VCaP (cell line): ENCODE measurements around the gene UBE4A.

Experiments
- H3K27ac ChIP-seq: fragments of 450-650 bp; 2 replicates; pipeline ENCODE4 v1.5.1; 2017
- TF ChIP-seq, protein P1 (sequence below): fragments of 450-650 bp; conservative IDR thresholded peaks from 2 replicates; pipeline ENCODE4 v1.5.1; 2017; ENCODE audit warnings: mild to moderate bottlenecking, moderate library complexity

The UBE4A gene

DNA sequence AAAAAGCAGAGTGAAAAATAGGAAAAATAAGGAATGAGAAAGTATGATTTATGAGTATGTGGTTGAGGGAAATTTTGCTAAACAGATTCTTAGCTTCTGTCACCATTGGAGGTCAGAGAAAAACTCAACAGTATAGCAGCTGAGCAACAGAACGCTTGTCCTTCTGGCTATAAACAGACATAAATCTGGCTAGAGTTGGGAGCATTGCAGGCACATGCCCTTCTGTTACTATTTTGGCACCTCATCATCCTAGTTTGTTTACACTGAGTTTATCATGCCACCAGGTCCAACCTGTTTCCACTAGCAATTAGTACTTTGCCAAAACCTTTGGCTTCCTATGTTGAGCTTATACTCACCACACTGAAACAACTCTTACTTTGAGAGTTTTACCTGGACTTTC, 6.9 kb downstream of the UBE4A start:
- H3K27ac ChIP-seq = peak overlapping the region; percentile 70
- TF ChIP-seq, protein P1, sequence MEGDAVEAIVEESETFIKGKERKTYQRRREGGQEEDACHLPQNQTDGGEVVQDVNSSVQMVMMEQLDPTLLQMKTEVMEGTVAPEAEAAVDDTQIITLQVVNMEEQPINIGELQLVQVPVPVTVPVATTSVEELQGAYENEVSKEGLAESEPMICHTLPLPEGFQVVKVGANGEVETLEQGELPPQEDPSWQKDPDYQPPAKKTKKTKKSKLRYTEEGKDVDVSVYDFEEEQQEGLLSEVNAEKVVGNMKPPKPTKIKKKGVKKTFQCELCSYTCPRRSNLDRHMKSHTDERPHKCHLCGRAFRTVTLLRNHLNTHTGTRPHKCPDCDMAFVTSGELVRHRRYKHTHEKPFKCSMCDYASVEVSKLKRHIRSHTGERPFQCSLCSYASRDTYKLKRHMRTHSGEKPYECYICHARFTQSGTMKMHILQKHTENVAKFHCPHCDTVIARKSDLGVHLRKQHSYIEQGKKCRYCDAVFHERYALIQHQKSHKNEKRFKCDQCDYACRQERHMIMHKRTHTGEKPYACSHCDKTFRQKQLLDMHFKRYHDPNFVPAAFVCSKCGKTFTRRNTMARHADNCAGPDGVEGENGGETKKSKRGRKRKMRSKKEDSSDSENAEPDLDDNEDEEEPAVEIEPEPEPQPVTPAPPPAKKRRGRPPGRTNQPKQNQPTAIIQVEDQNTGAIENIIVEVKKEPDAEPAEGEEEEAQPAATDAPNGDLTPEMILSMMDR = no peak

DNA sequence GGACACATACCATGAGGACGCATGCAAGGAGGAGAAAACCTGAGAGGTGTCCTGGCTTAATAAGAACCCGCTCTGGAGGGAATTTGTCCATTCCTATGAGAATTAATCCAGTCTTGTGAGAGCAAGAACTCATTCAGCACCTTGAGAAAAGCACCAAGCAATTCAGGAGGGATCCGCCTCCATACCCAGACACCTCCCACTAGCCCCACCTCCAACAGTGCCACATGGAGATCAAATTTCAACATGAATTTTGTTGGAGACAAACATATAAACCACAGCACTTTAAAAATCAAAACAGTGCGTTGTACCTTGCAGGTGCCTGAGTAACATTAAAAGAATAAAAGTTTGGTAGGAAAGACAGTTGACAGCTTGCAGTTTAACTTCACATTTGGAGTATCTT, 11.4 kb downstream of the UBE4A start:
- TF ChIP-seq, protein P1 = no peak
- peak overlapping the region; percentile 31 for H3K27ac ChIP-seq

DNA sequence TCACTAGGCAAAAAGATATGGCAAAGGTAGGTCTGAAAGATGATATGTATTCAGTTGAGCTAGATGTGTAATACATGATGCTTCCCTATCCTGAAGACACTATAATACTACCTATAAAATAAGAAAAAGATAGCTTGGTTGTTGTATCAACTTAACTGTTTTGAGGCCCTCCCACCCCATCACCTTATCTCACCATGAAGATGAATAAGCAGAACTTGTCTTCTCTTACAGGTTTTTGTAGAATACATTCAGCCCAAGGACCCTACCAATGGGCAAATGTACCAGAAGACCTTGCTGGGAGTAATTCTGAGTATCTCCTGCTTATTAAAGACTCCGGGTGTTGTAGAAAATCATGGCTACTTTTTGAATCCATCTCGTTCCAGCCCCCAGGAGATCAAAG, 13.9 kb downstream of the UBE4A start:
- no peak overlapping the region for H3K27ac ChIP-seq
- TF ChIP-seq, protein P1 = no peak

DNA sequence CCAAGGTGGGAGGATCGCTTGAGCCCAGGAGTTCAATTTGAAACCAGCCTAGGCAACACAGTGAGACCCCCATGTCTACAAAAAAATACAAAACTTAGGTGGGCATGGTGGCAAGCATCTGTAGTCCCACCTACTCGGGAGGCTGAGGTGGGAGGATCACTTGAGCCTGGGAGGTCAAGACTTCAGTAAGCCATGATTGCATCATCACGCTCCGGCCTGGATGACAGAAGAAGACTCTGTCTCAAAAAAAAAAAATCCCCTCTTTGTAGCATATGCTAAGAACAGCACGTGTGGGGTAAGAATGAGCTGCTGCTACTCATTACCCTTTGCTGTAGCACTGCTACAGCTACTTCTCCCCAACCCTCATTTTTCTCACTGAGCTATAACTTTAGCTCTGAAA, 14.5 kb downstream of the UBE4A start:
- no peak overlapping the region for H3K27ac ChIP-seq
- TF ChIP-seq, protein P1 = no peak

DNA sequence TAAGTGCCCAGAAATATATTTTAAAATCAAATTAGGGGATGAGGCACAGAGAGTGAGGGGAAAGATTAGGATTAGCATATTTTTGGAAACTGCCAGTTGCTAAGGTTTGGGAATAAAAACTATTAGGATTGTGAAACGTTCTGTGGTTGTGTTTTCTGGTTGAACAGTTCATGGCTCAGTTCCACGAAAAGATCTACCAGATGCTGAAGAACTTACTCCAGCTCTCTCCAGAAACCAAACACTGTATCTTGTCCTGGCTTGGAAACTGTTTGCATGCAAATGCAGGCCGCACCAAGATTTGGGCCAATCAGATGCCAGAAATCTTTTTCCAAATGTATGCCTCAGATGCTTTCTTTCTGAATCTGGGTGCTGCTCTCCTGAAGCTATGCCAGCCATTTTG, 15.3 kb downstream of the UBE4A start:
- TF ChIP-seq, protein P1 = no peak
- H3K27ac ChIP-seq = no peak overlapping the region

DNA sequence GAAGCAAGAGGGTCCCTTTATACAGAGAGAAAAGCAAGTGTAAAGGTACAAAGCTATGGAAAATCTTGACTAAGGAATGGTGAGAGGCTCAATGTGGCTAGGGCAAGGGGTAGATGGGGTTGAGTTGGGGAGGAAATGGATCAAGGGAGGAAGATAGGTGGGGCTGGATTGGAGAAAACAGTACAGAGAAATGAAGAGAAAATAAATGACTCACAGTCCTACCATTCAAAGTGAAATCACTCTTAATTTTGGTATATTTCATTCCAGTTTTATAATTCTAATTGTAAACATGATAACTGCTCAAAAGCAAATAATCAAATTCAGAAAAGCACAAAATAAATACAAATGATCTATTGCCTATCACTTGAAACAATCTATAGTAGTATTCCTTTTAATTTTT, 16.6 kb downstream of the UBE4A start:
- no peak overlapping the region for H3K27ac ChIP-seq
- TF ChIP-seq, protein P1 = no peak

DNA sequence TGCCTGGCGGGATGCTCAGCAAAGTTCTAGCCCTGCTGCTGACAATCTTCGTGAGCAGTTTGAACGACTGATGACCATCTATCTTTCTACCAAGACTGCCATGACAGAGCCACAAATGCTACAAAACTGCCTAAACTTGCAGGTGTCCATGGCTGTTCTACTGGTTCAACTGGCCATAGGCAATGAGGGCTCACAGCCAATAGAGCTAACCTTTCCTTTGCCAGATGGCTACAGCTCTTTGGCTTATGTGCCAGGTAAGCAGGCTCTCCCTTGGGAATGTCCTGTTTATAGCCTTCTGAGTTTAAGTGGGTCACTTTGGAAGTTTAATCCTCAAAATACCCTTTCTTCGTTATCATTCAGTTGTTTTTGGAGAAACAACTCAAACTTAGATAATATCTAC, 20.1 kb downstream of the UBE4A start:
- 0 out of 2 replicates have a peak overlapping the region, but pooled peaks have one; percentile 10 for H3K27ac ChIP-seq
- TF ChIP-seq, protein P1 = no peak

DNA sequence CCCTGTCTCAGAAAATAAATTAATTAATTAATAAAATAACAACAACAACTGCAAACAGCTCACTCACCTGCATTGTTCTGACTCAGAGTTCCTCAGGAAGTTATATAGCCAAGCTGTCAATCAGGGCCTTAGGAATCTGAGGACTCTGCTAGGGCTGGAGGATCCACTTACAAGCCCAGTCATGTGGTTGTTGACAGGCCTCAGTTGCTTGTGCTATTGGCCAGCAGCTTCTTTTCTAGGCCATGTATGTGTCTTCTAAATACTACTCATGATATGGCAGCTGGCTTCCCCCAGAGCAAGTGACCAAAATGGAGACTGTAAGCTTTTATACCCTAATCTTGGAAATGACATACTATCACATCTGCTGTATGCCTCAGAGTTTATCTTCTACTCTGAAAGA, 21.2 kb downstream of the UBE4A start:
- no peak overlapping the region for H3K27ac ChIP-seq
- TF ChIP-seq, protein P1 = no peak
